Regular cardiac myocyte (primary cell): ENCODE results near the gene SHCBP1. TPM values are rescaled to one million over a fixed set of nuclear protein-coding genes. Genes with fewer than 3 reads are reported as not detected.

Source experiments
- total RNA-seq: library from RNA; depleted of rRNA; stranded (reverse); fragments of >200 nt; gene quantifications from 2 replicates; pipeline ENCODE4 v1.2.3, GENCODE V29; 2014

The SHCBP1 gene
- total RNA-seq = 5.6 and 77.5 TPM in 2 replicates

GRCh38 chr16:46621006-46621933 lies at the start of gene SHCBP1:
Gene SHCBP1 (minus strand): TSS chr16:46621379. CDS start chr16:46621359, 20 bp downstream.

Other genes with a start within 250 kb of the SHCBP1 start
- gene VPS35, start 67.8 kb upstream of the SHCBP1 start, total RNA-seq = 144 and 158 TPM in 2 replicates
- 3.4 and 20.7 TPM in 2 replicates for gene ORC6, start 68.3 kb upstream of the SHCBP1 start, total RNA-seq
- gene MYLK3, start 127.0 kb upstream of the SHCBP1 start, total RNA-seq = 0.19 and 0.56 TPM in 2 replicates
- gene C16orf87, start 209.8 kb upstream of the SHCBP1 start, total RNA-seq = 12.3 and 13.0 TPM in 2 replicates